GM12878 (cell line): ENCODE data around the gene SPATA6. TPM values are rescaled to one million over a fixed set of nuclear protein-coding genes. Genes with fewer than 3 reads are reported as not detected.

ENCODE experiments used
- ATAC-seq: fragments of 200-7000 bp; cut with Tn5 transposase; 3 replicates; pipeline ENCODE4 v1.9.1; 2020; ENCODE audit warnings: mild to moderate bottlenecking, moderate library complexity
- BruUV-seq: library from RNA; stranded (reverse); fragments of 400-500 nt; replicated peaks from 2 replicates; lab custom pipeline; 2021; lab: Mats Ljungman, UMichigan
- CTCF ChIA-PET: fragments of 300-600 bp; sonication (Branson Sonifier 250); formaldehyde crosslinking; extraction: SDS; loops from one replicate; lab custom pipeline; 2021; ENCODE audit warnings: inconsistent platforms; lab: Yijun Ruan, JAX
- POLR2A ChIA-PET: fragments of 350-600 bp; formaldehyde crosslinking; extraction: SDS; loops from one replicate; lab custom pipeline; 2021; ENCODE audit warnings: inconsistent platforms; lab: Charles Lee
- RAD21 ChIA-PET: fragments of 300-600 bp; sonication (Branson Sonifier 250); formaldehyde crosslinking; loops from one replicate; lab custom pipeline; 2023; ENCODE audit warnings: antibody characterized with exemption; ENCODE audit not compliant: unreplicated experiment; lab: Charles Lee
- SMC1A ChIA-PET: fragments of 300-600 bp; sonication (Branson Sonifier 250); formaldehyde crosslinking; loops from one replicate; lab custom pipeline; 2023; ENCODE audit not compliant: unreplicated experiment, uncharacterized antibody; lab: Charles Lee
- DNase-seq: peaks from one replicate; pipeline ENCODE4 v3.0.0-alpha.2; 2011; ENCODE audit warnings: low read depth, low spot score
- FAIRE-seq: peaks from 3 replicates; lab custom pipeline; 2011; peaks lifted over from hg19 to GRCh38; lab: Jason Lieb, UNC
- H2AFZ ChIP-seq: 2 replicates; pipeline ENCODE4 v1.6.0; 2011; ENCODE audit warnings: low read depth, low read length, control low read depth; ENCODE audit not compliant: control insufficient read depth
- H3K27ac ChIP-seq: 2 replicates; pipeline ENCODE4 v1.5.1; 2011; ENCODE audit warnings: control low read depth; ENCODE audit not compliant: control insufficient read depth, insufficient read depth
- H3K27me3 ChIP-seq, 2 experiments: replicated peaks in 1 of 2; 2 replicates each; pipeline versions ENCODE4 v1.6.0 to v1.6.1; 2011; ENCODE audit warnings: low read length in 1 of 2; ENCODE audit not compliant: control insufficient read depth in 2 of 2, insufficient read depth in 2 of 2
- H3K36me3 ChIP-seq, 2 experiments: 2 replicates each; pipeline ENCODE4 v1.5.1; 2011; ENCODE audit warnings: low read length in 1 of 2; ENCODE audit not compliant: control insufficient read depth in 2 of 2, insufficient read depth in 2 of 2
- H3K4me1 ChIP-seq: 2 replicates; pipeline ENCODE4 v1.6.1; 2011; ENCODE audit warnings: mild to moderate bottlenecking, low read length, moderate library complexity, mixed read lengths; ENCODE audit not compliant: control insufficient read depth, insufficient read depth
- H3K4me2 ChIP-seq: 2 replicates; pipeline ENCODE4 v1.6.0; 2011; ENCODE audit warnings: control low read depth; ENCODE audit not compliant: control insufficient read depth, insufficient read depth
- H3K4me3 ChIP-seq: fragments of 200-600 bp; sonication (generic); 2 replicates; pipeline ENCODE4 v1.5.1; 2016
- H3K79me2 ChIP-seq: 2 replicates; pipeline ENCODE4 v1.6.0; 2011; ENCODE audit warnings: low read length; ENCODE audit not compliant: control insufficient read depth, insufficient read depth
- H3K9ac ChIP-seq: 2 replicates; pipeline ENCODE4 v1.8.0; 2011; ENCODE audit warnings: low read length, control low read depth, mixed read lengths; ENCODE audit not compliant: control insufficient read depth, insufficient read depth
- H3K9me3 ChIP-seq: replicated peaks from 3 replicates; pipeline ENCODE4 v1.5.1; 2011; ENCODE audit warnings: mild to moderate bottlenecking, low read length; ENCODE audit not compliant: control insufficient read depth, insufficient read depth
- H4K20me1 ChIP-seq: 2 replicates; pipeline ENCODE4 v1.6.0; 2011; ENCODE audit not compliant: control insufficient read depth, insufficient read depth
- NFYB ChIP-seq: IDR thresholded peaks from 2 replicates; pipeline ENCODE4 v1.6.1; 2011; ENCODE audit warnings: low read depth, mild to moderate bottlenecking, low read length, improper control_type of control experiment, moderate library complexity; ENCODE audit not compliant: insufficient read depth
- POLR2AphosphoS2 ChIP-seq: IDR thresholded peaks from 2 replicates; pipeline ENCODE4 v1.6.1; 2011; ENCODE audit warnings: low read depth, mild to moderate bottlenecking, low read length, improper control_type of control experiment, moderate library complexity
- RAD51 ChIP-seq: fragments of 450-650 bp; IDR thresholded peaks from 2 replicates; pipeline ENCODE4 v1.6.1; 2016; ENCODE audit warnings: moderate library complexity, mild to moderate bottlenecking, inconsistent platforms
- RBBP5 ChIP-seq: fragments of 200-600 bp; sonication (generic); conservative IDR thresholded peaks from 2 replicates; pipeline ENCODE4 v1.6.1; 2016
- YY1 ChIP-seq: IDR thresholded peaks from 2 replicates; pipeline ENCODE4 v1.6.1; 2011; ENCODE audit warnings: low read depth, mild to moderate bottlenecking, low read length
- WGBS: methylation state at CpG from one replicate; pipeline ENCODE4 v1.1.6; 2016; ENCODE audit warnings: low lambda C conversion rate; ENCODE audit not compliant: insufficient replicate concordance, insufficient coverage; ENCODE audit errors: missing lambda C conversion rate; 5-methylcytosine and 5-hydroxymethylcytosine counted together
- in situ Hi-C: fragments of 300-500 bp; cut with MboI; formaldehyde crosslinking; loops from 9 replicates; pipeline ENCODE4 v1.14.3; 2018; ENCODE audit warnings: mixed read lengths
- intact Hi-C: fragments of 100-400 bp; cut with micrococcal nuclease; formaldehyde crosslinking; loops from one replicate; pipeline ENCODE4 v1.14.2; 2022; ENCODE audit not compliant: unreplicated experiment
- polyA plus RNA-seq, 11 experiments: library from polyadenylated mRNA; depleted of rRNA in 4 of 11; unstranded in 6 of 11; stranded (reverse) in 5 of 11; fragments of >200 nt; fragmentation: Nextera tagmentation in 4 of 11; fragmentation: Illumina TruSeq in 1 of 11; extraction: Ambion mirVana in 4 of 11; extraction: Trizol in 1 of 11; gene quantifications; 1 replicate in 1 of 11; 2 replicates in 10 of 11; pipeline versions ENCODE4 v1.2.1 to v1.2.3, GENCODE V29; 2011 to 2016; ENCODE audit warnings: inconsistent platforms in 2 of 11, missing spikeins in 2 of 11, low read depth in 1 of 11
- total RNA-seq, 4 experiments: library from RNA; depleted of rRNA in 3 of 4; stranded (reverse); fragments of >200 nt in 3 of 4; fragmentation: Illumina TruSeq in 1 of 4; extraction: Trizol in 1 of 4; gene quantifications; 2 replicates each; pipeline versions ENCODE4 v1.2.1 to v1.2.3, GENCODE V29; 2013 to 2021
- TF ChIP-seq, protein P1 (sequence below): fragments of 450-650 bp; IDR thresholded peaks from 2 replicates; pipeline ENCODE4 v1.6.1; 2017; ENCODE audit warnings: low read depth, mild to moderate bottlenecking, moderate library complexity
- TF ChIP-seq, protein P2 (sequence below): fragments of 450-650 bp; formaldehyde crosslinking; IDR thresholded peaks from 2 replicates; pipeline ENCODE4 v1.4.0; 2022; ENCODE audit warnings: mild to moderate bottlenecking, moderate library complexity
- TF ChIP-seq, protein P3 (sequence below): IDR thresholded peaks from 2 replicates; pipeline ENCODE4 v1.6.1; 2011; ENCODE audit warnings: borderline replicate concordance, low read depth, mild to moderate bottlenecking, moderate library complexity, low read length; ENCODE audit not compliant: insufficient read depth, poor library complexity, severe bottlenecking
- TF ChIP-seq, protein P4 (sequence below): fragments of 450-650 bp; IDR thresholded peaks from 2 replicates; pipeline ENCODE4 v1.6.1; 2017; ENCODE audit warnings: mild to moderate bottlenecking, moderate library complexity
- TF ChIP-seq, protein P5 (sequence below): IDR thresholded peaks from 2 replicates; pipeline ENCODE4 v1.6.1; 2011; ENCODE audit warnings: mild to moderate bottlenecking, low read depth, low read length, moderate library complexity; ENCODE audit not compliant: insufficient replicate concordance

The SPATA6 gene
- total and polyA plus RNA-seq, 10 of the 15 experiments (the other 5 are each of a cell fraction or from before 2014, with no cell fraction given): 0.29 TPM; not detected in 9

DNA sequence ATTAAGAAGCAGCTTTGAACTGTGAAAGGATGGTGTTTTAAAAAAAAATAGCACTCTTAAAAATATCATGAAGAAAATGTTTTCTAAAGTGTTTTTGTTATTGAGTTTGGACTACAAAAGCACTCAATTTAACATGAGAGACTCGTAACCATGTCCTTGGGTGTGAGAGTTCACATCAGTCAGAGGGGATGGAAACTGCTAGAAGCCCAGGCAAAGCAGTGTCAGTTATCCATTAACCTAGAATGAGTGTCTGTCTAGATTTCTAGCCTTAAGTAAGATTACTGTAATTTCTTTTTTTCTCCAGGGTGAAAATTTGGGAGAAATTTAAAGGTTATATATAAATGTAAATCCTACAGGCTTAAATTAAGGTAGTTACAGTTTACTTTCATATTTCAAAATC is 217.8 kb downstream of the SPATA6 start:
- Histone ChIP-seq H3K9me3 (no peaks in the 10 kb centered on the region), H3K4me2 (no peak overlapping the region), H4K20me1 (no peaks in the 10 kb centered on the region), H2AFZ (no peak overlapping the region), H3K4me3 (no peak overlapping the region), H3K4me1 (no peaks in the 10 kb centered on the region), H3K79me2 (no peaks in the 10 kb centered on the region), H3K36me3 (no peaks in the 10 kb centered on the region), H3K9ac (no peak overlapping the region), H3K27ac (no peak overlapping the region), H3K27me3 (no peaks in the 10 kb centered on the region)
- SMC1A ChIA-PET: no interaction called here
- POLR2A ChIA-PET: no interaction called here
- in situ Hi-C loops: no loop called here
- 0% methylated on average over 1 of the region's 1 CpG for WGBS
- intact Hi-C loops: no loop called here
- FAIRE-seq (no peak), DNase-seq (no peak), ATAC-seq (no peak)
- CTCF ChIA-PET: interaction anchor here (1.1 kb wide), 1 partner anchor 48 kb away, joined by 3 read pairs; no protein-coding TSS in a partner anchor
- BruUV-seq: no TSS peak
- RAD21 ChIA-PET: no interaction called here
- TF ChIP-seq YY1 (no peak), NFYB (no peak), RBBP5 (no peak), RAD51 (no peak), POLR2AphosphoS2 (no peak)
- TF ChIP-seq, protein P1, sequence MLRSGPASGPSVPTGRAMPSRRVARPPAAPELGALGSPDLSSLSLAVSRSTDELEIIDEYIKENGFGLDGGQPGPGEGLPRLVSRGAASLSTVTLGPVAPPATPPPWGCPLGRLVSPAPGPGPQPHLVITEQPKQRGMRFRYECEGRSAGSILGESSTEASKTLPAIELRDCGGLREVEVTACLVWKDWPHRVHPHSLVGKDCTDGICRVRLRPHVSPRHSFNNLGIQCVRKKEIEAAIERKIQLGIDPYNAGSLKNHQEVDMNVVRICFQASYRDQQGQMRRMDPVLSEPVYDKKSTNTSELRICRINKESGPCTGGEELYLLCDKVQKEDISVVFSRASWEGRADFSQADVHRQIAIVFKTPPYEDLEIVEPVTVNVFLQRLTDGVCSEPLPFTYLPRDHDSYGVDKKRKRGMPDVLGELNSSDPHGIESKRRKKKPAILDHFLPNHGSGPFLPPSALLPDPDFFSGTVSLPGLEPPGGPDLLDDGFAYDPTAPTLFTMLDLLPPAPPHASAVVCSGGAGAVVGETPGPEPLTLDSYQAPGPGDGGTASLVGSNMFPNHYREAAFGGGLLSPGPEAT: no peak
- TF ChIP-seq, protein P2, sequence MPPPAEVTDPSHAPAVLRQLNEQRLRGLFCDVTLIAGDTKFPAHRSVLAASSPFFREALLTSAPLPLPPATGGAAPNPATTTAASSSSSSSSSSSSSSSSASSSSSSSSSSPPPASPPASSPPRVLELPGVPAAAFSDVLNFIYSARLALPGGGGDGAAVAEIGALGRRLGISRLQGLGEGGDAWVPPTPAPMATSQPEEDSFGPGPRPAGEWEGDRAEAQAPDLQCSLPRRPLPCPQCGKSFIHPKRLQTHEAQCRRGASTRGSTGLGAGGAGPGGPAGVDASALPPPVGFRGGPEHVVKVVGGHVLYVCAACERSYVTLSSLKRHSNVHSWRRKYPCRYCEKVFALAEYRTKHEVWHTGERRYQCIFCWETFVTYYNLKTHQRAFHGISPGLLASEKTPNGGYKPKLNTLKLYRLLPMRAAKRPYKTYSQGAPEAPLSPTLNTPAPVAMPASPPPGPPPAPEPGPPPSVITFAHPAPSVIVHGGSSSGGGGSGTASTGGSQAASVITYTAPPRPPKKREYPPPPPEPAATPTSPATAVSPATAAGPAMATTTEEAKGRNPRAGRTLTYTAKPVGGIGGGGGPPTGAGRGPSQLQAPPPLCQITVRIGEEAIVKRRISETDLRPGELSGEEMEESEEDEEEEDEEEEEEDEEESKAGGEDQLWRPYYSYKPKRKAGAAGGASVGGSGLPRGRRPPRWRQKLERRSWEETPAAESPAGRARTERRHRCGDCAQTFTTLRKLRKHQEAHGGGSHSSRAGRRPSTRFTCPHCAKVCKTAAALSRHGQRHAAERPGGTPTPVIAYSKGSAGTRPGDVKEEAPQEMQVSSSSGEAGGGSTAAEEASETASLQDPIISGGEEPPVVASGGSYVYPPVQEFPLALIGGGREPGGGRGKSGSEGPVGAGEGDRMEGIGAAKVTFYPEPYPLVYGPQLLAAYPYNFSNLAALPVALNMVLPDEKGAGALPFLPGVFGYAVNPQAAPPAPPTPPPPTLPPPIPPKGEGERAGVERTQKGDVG (CRISPR knock-in tag): no peak
- TF ChIP-seq, protein P3, sequence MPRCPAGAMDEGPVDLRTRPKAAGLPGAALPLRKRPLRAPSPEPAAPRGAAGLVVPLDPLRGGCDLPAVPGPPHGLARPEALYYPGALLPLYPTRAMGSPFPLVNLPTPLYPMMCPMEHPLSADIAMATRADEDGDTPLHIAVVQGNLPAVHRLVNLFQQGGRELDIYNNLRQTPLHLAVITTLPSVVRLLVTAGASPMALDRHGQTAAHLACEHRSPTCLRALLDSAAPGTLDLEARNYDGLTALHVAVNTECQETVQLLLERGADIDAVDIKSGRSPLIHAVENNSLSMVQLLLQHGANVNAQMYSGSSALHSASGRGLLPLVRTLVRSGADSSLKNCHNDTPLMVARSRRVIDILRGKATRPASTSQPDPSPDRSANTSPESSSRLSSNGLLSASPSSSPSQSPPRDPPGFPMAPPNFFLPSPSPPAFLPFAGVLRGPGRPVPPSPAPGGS: no peak
- TF ChIP-seq, protein P4, sequence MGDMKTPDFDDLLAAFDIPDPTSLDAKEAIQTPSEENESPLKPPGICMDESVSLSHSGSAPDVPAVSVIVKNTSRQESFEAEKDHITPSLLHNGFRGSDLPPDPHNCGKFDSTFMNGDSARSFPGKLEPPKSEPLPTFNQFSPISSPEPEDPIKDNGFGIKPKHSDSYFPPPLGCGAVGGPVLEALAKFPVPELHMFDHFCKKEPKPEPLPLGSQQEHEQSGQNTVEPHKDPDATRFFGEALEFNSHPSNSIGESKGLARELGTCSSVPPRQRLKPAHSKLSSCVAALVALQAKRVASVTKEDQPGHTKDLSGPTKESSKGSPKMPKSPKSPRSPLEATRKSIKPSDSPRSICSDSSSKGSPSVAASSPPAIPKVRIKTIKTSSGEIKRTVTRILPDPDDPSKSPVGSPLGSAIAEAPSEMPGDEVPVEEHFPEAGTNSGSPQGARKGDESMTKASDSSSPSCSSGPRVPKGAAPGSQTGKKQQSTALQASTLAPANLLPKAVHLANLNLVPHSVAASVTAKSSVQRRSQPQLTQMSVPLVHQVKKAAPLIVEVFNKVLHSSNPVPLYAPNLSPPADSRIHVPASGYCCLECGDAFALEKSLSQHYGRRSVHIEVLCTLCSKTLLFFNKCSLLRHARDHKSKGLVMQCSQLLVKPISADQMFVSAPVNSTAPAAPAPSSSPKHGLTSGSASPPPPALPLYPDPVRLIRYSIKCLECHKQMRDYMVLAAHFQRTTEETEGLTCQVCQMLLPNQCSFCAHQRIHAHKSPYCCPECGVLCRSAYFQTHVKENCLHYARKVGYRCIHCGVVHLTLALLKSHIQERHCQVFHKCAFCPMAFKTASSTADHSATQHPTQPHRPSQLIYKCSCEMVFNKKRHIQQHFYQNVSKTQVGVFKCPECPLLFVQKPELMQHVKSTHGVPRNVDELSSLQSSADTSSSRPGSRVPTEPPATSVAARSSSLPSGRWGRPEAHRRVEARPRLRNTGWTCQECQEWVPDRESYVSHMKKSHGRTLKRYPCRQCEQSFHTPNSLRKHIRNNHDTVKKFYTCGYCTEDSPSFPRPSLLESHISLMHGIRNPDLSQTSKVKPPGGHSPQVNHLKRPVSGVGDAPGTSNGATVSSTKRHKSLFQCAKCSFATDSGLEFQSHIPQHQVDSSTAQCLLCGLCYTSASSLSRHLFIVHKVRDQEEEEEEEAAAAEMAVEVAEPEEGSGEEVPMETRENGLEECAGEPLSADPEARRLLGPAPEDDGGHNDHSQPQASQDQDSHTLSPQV: no peak
- TF ChIP-seq, protein P5, sequence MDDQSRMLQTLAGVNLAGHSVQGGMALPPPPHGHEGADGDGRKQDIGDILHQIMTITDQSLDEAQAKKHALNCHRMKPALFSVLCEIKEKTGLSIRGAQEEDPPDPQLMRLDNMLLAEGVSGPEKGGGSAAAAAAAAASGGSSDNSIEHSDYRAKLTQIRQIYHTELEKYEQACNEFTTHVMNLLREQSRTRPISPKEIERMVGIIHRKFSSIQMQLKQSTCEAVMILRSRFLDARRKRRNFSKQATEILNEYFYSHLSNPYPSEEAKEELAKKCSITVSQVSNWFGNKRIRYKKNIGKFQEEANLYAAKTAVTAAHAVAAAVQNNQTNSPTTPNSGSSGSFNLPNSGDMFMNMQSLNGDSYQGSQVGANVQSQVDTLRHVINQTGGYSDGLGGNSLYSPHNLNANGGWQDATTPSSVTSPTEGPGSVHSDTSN: no peak
